GM12872 (cell line): ENCODE measurements around the gene CKAP2.

ENCODE experiments used
- TF ChIP-seq, protein P1 (sequence below): IDR thresholded peaks from 3 replicates; pipeline ENCODE4 v1.5.1; 2011; ENCODE audit warnings: low read depth, mild to moderate bottlenecking, low read length, moderate library complexity; ENCODE audit not compliant: insufficient read depth

The CKAP2 gene

GRCh38 chr13:52447815-52448552 lies 7.3 kb upstream of the CKAP2 start:
- TF ChIP-seq, protein P1, sequence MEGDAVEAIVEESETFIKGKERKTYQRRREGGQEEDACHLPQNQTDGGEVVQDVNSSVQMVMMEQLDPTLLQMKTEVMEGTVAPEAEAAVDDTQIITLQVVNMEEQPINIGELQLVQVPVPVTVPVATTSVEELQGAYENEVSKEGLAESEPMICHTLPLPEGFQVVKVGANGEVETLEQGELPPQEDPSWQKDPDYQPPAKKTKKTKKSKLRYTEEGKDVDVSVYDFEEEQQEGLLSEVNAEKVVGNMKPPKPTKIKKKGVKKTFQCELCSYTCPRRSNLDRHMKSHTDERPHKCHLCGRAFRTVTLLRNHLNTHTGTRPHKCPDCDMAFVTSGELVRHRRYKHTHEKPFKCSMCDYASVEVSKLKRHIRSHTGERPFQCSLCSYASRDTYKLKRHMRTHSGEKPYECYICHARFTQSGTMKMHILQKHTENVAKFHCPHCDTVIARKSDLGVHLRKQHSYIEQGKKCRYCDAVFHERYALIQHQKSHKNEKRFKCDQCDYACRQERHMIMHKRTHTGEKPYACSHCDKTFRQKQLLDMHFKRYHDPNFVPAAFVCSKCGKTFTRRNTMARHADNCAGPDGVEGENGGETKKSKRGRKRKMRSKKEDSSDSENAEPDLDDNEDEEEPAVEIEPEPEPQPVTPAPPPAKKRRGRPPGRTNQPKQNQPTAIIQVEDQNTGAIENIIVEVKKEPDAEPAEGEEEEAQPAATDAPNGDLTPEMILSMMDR, result no peak

DNA sequence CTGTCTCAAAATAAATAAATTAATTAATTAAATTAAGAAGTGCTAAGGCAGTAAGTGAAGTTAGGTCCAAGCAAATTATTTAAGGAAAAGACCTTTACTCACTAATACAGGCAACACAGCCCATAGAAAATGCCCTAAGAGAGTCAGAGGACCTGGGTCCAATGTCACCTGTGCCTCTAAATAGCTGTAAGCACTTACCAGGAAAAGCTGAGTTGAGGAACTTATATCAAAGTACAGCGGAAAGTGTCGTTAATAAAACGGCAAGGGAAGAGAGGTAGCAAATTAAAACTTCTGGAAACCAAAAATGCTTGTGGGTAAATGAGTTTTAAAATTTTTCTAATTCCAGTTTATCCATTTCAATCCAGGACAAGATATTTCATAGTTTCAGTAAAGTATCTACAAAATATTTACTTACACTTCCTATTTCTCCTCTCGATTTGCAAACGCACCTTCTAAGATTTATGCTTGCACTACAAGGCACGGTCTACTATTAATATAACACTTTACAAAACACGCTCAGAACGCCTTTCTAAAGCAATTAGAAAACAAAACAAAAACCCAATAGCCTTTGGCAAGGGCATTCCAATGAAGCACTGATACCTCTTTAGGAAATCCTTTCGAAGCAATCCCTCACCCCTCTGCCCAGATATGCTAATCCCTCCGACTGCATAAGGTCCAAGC lies 5.8 kb upstream of the CKAP2 start:
- TF ChIP-seq, protein P1, result no peak

- TF ChIP-seq, protein P1, result peak; percentile 94
Measured at GRCh38 chr13:52450012-52450792, 5.1 kb upstream of the CKAP2 start, which contains the start of gene VPS36. Gene VPS36 (minus strand): TSS chr13:52450634. CDS start chr13:52450594, 40 bp downstream.

DNA sequence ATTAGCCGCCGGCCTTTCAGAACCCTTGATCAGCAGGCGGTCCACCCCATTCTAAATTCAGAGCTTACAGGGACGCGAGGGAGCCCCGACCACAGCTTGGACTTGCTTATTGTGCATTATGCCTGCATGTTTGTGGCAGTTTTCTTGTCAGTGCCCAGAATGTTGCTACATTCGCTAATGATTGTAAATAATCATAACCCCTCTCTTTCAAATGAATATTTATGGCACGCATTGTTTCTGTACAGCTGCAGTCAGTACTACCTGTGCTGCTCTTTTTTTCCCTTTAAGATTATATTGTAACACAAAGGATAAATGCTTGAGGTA lies 4.5 kb upstream of the CKAP2 start:
- TF ChIP-seq, protein P1, result no peak

DNA sequence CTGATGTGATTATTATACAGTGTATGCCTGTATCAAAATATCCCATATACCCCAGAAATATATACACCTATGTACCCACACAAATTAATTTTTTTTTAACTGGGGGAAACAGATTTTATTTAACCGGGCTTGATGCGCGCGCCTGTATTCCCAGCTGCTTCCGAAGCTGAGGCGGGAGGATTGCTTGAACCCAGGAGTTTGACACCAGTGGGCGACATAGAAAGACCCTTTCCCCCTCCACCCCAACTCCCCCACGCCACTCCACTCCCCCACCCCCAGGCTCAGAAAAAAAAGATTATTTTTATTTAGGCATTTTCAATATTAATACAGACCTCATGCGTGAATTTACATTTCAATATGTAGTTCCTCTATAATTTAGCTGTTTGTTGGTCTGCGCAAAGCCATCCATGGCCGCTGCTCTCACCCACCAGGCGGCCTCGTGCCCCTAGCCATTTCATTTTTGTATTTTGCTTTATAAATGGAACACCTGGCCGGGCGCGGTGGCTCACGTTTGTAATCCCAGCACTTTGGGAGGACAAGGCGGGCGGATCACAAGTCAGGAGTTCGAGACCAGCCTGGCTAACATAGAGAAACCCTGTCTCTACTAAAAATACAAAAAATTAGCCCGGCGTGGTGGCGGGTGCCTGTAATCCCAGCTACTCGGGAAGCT lies 4.0 kb upstream of the CKAP2 start:
- TF ChIP-seq, protein P1, result no peak

DNA sequence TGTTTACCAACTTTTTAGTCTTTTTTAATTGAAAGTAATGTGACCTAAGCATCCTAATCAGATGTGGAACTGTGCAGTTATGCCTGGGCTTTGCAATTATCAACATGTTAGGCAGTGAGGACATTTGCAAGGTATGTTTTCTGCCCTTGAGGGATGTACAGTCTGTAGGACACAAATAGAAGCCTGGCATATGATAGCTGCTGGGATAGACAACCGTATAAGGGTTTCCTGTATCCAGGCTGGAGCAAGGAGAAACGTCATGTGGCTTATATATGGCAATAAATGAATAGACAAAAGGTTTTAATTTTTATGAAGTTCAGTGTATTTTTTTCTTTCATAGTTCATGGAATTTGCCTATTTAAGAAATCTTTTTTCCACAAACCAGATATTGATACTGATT lies 2.8 kb upstream of the CKAP2 start:
- TF ChIP-seq, protein P1, result no peak

- TF ChIP-seq, protein P1, result no peak
Measured at GRCh38 chr13:52454459-52454819, 839 bp upstream of the CKAP2 start.
